Mesendoderm (in vitro differentiated cells): ENCODE measurements around the gene INSR.

Experiments
- DNase-seq: peaks from one replicate; pipeline ENCODE4 v3.0.0; 2013
- H2AK5ac ChIP-seq: 2 replicates; pipeline ENCODE4 v1.6.1; 2013; ENCODE audit warnings: low read length, inconsistent platforms
- H2BK120ac ChIP-seq: 2 replicates; pipeline ENCODE4 v1.6.1; 2013; ENCODE audit warnings: low read depth, mild to moderate bottlenecking, low read length, moderate library complexity, mixed read lengths
- H2BK15ac ChIP-seq: replicated peaks from 2 replicates; pipeline ENCODE4 v1.6.1; 2013; ENCODE audit warnings: low read depth, mild to moderate bottlenecking, moderate library complexity
- H2BK5ac ChIP-seq: 2 replicates; pipeline ENCODE4 v1.6.1; 2013; ENCODE audit warnings: low read length, inconsistent platforms
- H3K18ac ChIP-seq: 2 replicates; pipeline ENCODE4 v1.6.1; 2013; ENCODE audit warnings: mild to moderate bottlenecking, low read length, mixed read lengths
- H3K23ac ChIP-seq: one replicate; pipeline ENCODE4 v1.6.1; 2013; ENCODE audit warnings: low read length
- H3K27ac ChIP-seq: 2 replicates; pipeline ENCODE4 v1.5.1; 2013; ENCODE audit warnings: low read depth, mild to moderate bottlenecking, inconsistent platforms, low read length, moderate library complexity
- H3K27me3 ChIP-seq: 2 replicates; pipeline ENCODE4 v1.6.1; 2013; ENCODE audit warnings: low read length, control low read depth, mild to moderate bottlenecking, inconsistent platforms; ENCODE audit not compliant: insufficient read depth, poor library complexity
- H3K36me3 ChIP-seq: 2 replicates; pipeline ENCODE4 v1.6.1; 2013; ENCODE audit warnings: low read length, inconsistent platforms; ENCODE audit not compliant: control insufficient read depth, insufficient read depth
- H3K4ac ChIP-seq: one replicate; pipeline ENCODE4 v1.6.1; 2013; ENCODE audit warnings: low read depth, mild to moderate bottlenecking, low read length, moderate library complexity
- H3K4me1 ChIP-seq: 2 replicates; pipeline ENCODE4 v1.6.1; 2013; ENCODE audit warnings: low read depth, low read length, inconsistent platforms; ENCODE audit not compliant: control insufficient read depth
- H3K4me2 ChIP-seq: 2 replicates; pipeline ENCODE4 v1.6.1; 2013; ENCODE audit warnings: low read length
- H3K4me3 ChIP-seq: 2 replicates; pipeline ENCODE4 v1.5.1; 2013; ENCODE audit warnings: mild to moderate bottlenecking, low read length
- H3K56ac ChIP-seq: one replicate; pipeline ENCODE4 v1.6.1; 2013; ENCODE audit warnings: low read length
- H3K79me1 ChIP-seq: 2 replicates; pipeline ENCODE4 v1.6.1; 2013; ENCODE audit warnings: low read length, inconsistent platforms
- H3K79me2 ChIP-seq: 2 replicates; pipeline ENCODE4 v1.6.1; 2013; ENCODE audit warnings: mild to moderate bottlenecking, low read length; ENCODE audit not compliant: control insufficient read depth, insufficient read depth
- H3K9ac ChIP-seq: 2 replicates; pipeline ENCODE4 v1.6.1; 2013; ENCODE audit warnings: low read length, inconsistent platforms
- H4K5ac ChIP-seq: one replicate; pipeline ENCODE4 v1.6.1; 2013; ENCODE audit warnings: low read length
- H4K8ac ChIP-seq: one replicate; pipeline ENCODE4 v1.6.1; 2013; ENCODE audit warnings: low read depth, mild to moderate bottlenecking, control low read depth, low read length, moderate library complexity
- WGBS: extraction: QIAGEN DNeasy Blood & Tissue Kit; methylation state at CpG from one replicate; pipeline ENCODE4 v1.1.7; 2013; ENCODE audit warnings: low lambda C conversion rate, missing lambda C conversion rate; ENCODE audit not compliant: insufficient coverage; ENCODE audit errors: extremely low coverage; 5-methylcytosine and 5-hydroxymethylcytosine counted together

INSR gene

GRCh38 chr19:7333198-7334118 is 39.2 kb upstream of the INSR start:
- Histone ChIP-seq H3K27me3 (no peaks in the 10 kb centered on the region), H2BK120ac (no peak overlapping the region), H3K36me3 (no peaks in the 10 kb centered on the region), H3K9ac (no peak overlapping the region), H2BK5ac (no peak overlapping the region), H3K79me1 (no peaks in the 10 kb centered on the region), H3K18ac (no peak overlapping the region), H3K27ac (no peak overlapping the region), H3K23ac (no peak overlapping the region), H3K4me2 (no peak overlapping the region), H2BK15ac (no peak overlapping the region), H3K4me1 (no peaks in the 10 kb centered on the region), H3K4me3 (no peak overlapping the region), H4K5ac (no peak overlapping the region), H2AK5ac (no peak overlapping the region), H3K79me2 (no peaks in the 10 kb centered on the region), H4K8ac (no peak overlapping the region), H3K56ac (no peak overlapping the region), H3K4ac (no peak overlapping the region)
- DNase-seq: no peak
- no CpG with 5 or more reads among the region's 17 CpGs for WGBS

DNA sequence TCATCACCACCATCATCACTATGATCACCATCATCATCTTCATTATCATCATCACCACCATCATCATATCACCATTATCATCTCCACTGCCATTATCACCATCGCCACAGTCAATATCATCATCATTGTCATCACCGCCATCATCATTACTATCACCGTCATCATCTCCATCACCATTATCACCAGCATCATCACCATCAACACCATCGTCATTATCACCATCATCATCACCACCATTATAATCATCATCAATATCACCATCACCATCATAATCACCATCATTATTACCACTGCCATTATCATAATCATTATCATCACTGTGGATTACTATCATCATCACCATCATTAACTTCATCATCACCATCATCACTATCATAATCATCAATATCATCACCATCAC is 37.2 kb upstream of the INSR start:
- Histone ChIP-seq H4K5ac (no peak overlapping the region), H3K23ac (no peak overlapping the region), H3K4me3 (no peak overlapping the region), H3K9ac (no peak overlapping the region), H2AK5ac (no peak overlapping the region), H3K56ac (no peak overlapping the region), H2BK5ac (no peak overlapping the region), H3K4me2 (no peak overlapping the region), H2BK120ac (no peak overlapping the region), H4K8ac (no peak overlapping the region), H3K27me3 (no peaks in the 10 kb centered on the region), H3K27ac (no peak overlapping the region), H3K4ac (no peak overlapping the region), H3K4me1 (no peaks in the 10 kb centered on the region), H3K36me3 (no peaks in the 10 kb centered on the region), H2BK15ac (no peak overlapping the region), H3K79me2 (no peaks in the 10 kb centered on the region), H3K79me1 (no peaks in the 10 kb centered on the region), H3K18ac (no peak overlapping the region)
- WGBS: 100% methylated on average over 1 of the region's 4 CpGs
- no peak for DNase-seq

DNA sequence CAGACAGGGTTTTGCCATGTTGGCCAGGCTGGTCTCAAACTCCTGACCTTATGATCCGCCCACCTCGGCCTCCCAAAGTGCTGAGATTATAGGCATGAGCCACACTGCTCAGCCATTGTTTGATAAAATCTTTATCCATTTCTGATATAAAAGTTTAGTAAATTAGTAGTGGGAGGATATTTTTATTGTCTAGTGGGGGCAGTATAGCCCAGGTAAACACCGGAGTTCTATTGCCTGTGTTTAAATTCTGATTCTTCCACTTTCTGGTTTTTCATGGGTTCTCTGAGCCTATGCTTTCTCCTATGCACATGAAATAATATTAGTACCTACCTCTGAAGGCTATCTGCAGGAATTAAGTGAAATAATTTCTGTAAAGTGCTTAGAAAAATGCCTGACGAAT is 34.4 kb upstream of the INSR start:
- Histone ChIP-seq H3K36me3 (no peaks in the 10 kb centered on the region), H3K4me1 (no peaks in the 10 kb centered on the region), H2BK15ac (no peak overlapping the region), H2AK5ac (no peak overlapping the region), H2BK120ac (no peak overlapping the region), H3K23ac (no peak overlapping the region), H3K4me2 (no peak overlapping the region), H3K4ac (no peak overlapping the region), H3K4me3 (no peak overlapping the region), H4K8ac (no peak overlapping the region), H4K5ac (no peak overlapping the region), H3K27me3 (no peaks in the 10 kb centered on the region), H3K79me2 (no peaks in the 10 kb centered on the region), H2BK5ac (no peak overlapping the region), H3K18ac (no peak overlapping the region), H3K27ac (no peak overlapping the region), H3K9ac (no peak overlapping the region), H3K79me1 (no peaks in the 10 kb centered on the region), H3K56ac (no peak overlapping the region)
- DNase-seq: no peak
- no CpG with 5 or more reads among the region's 4 CpGs for WGBS

DNA sequence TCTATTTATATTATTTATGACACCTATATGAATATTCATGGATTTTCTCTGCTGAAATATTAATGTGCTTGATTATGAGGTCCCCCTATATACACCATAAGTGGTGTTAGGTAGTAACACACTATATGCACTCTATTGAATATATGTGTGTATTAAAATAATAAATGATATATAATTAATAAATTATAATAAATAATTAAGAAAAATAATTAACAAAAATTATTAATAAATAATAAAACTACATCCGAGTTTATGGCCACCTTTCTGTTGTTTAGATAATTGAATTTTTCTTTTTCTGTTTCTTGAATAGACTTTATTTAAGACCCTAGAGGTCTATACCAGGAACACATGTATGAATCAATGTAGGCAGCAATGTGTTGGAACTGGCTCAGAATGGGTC is 33.6 kb upstream of the INSR start:
- Histone ChIP-seq H3K4me3 (no peak overlapping the region), H2BK5ac (no peak overlapping the region), H3K18ac (no peak overlapping the region), H3K4me2 (no peak overlapping the region), H2AK5ac (no peak overlapping the region), H3K4me1 (no peaks in the 10 kb centered on the region), H3K79me2 (no peaks in the 10 kb centered on the region), H3K79me1 (no peaks in the 10 kb centered on the region), H3K36me3 (no peaks in the 10 kb centered on the region), H3K4ac (no peak overlapping the region), H3K23ac (no peak overlapping the region), H2BK15ac (no peak overlapping the region), H3K27me3 (no peaks in the 10 kb centered on the region), H3K56ac (no peak overlapping the region), H3K9ac (no peak overlapping the region), H4K5ac (no peak overlapping the region), H4K8ac (no peak overlapping the region), H2BK120ac (no peak overlapping the region), H3K27ac (no peak overlapping the region)
- no CpG with 5 or more reads among the region's 1 CpG for WGBS
- DNase-seq: no peak

DNA sequence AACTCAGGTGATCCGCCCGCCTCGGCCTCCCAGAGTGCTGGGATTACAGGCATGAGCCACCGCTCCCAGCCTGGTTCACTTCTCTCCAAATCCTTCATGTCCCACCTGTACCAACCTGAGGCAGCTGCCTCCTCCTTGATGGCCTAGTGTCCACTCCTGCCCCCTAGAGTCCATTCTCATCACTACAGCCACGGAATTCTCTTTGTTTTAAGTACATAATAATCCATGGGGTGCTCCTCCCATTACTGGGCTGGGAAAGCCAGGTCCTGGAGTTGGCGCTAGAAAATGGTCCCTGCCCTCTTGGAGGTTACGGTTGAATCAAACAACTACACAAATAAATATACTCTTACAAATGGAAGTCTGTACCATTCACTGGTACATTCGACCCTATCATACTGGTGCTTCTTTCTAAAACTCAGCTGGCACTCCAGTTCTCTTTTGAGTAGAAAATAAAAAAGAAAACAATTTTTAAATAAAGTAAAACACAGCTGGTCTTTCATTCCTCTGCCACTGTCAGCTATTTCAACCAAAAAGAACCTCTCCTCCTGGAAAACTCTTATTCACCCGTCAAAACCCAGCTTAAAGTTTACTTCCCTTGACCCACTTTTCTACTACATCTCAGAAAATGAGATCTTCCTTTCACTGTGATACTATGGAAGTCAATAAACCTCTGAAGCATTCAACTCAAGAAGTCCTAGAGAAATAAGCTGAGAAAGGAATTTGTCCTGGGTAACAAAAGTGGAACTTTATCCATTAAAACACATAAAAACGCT is 32.1 kb upstream of the INSR start:
- Histone ChIP-seq H3K4me3 (no peak overlapping the region), H3K23ac (no peak overlapping the region), H2BK5ac (no peak overlapping the region), H2AK5ac (no peak overlapping the region), H2BK15ac (no peak overlapping the region), H3K4ac (no peak overlapping the region), H3K56ac (no peak overlapping the region), H3K4me1 (no peaks in the 10 kb centered on the region), H3K18ac (no peak overlapping the region), H2BK120ac (no peak overlapping the region), H3K9ac (no peak overlapping the region), H3K36me3 (no peaks in the 10 kb centered on the region), H4K8ac (no peak overlapping the region), H3K27ac (no peak overlapping the region), H3K27me3 (no peaks in the 10 kb centered on the region), H3K79me2 (no peaks in the 10 kb centered on the region), H3K79me1 (no peaks in the 10 kb centered on the region), H3K4me2 (no peak overlapping the region), H4K5ac (no peak overlapping the region)
- WGBS: no CpG with 5 or more reads among the region's 10 CpGs
- DNase-seq: peak; percentile 80
